NCI-H2107 (cell line): ENCODE measurements around the gene ZNF546.
"Not testable (repeated sequence)": the region's sequence is repeated elsewhere in the genome, so short reads cannot be mapped to it uniquely, and the experiment has no call there.

ENCODE experiments used
- DNase-seq: peaks from one replicate; lab custom pipeline; 2025; lab: John Stamatoyannopoulos, UW

ZNF546 gene

GRCh38 chr19:39986643-39987042 lies 10.2 kb upstream of the ZNF546 start:
- no peak for DNase-seq

- DNase-seq = no peak
Measured at GRCh38 chr19:39987167-39987566, 9.7 kb upstream of the ZNF546 start.

DNA sequence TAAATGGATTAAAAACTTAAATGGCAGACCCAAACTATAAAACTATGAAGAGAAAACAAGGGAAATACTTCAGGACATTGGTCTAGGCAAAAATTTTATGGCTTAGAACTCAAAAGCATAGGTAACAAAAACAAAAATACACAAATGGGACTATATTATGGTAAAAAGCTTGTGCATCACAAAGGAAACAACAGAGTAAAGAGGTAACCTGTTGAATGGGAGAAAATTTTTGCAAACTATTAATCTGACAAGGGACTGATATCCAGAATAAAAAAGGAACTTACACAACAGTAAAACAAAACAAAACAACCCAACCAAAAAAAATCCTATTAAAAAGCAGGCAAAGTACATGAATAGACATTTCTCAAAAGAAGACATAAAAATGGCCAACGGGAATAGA lies 9.3 kb upstream of the ZNF546 start:
- DNase-seq = no peak

DNA sequence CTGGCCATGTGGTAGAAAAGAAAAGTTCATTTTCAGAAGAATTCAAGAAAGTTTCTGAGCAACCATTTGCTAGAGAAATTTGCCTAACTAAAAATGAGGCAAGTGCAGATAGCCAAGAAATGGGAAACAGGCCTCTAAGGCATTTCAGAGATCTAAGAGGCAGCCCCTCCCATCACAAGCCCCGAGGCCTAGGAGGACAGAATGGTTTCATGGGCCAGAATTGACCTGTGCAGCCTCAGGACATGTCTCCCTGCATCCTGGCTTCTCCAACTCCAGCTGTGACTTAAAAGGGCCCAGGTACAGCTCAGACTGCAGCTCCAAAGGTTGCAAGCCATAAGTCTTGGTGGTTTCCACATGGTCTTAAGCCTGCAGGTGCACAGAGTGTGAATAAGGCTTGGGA lies 3.3 kb upstream of the ZNF546 start:
- DNase-seq = no peak

- DNase-seq = no peak
Measured at GRCh38 chr19:39994361-39994760, 2.5 kb upstream of the ZNF546 start.

DNA sequence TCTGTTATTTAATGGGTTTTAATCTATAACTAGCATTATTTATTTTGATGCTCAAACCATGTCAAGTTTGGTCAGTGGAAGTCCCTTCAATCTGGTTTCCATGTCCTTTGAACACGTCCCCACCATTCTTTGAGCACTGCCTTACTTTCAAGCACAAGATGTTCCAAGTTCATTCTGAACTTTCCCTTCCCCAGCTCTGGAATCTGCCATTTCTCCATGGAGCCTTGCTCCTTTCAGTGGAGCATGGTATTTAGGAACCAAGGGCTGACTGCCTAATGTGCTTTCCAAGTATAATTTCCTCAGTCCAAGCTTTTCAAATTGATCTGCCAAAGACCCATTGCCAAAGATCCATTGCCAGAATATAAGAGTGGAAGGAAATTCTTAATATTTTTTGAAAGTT lies 1.1 kb upstream of the ZNF546 start:
- no peak for DNase-seq

GRCh38 chr19:39996218-39996810 lies 546 bp upstream of the ZNF546 start:
- no peak for DNase-seq

- DNase-seq = no peak
Measured at GRCh38 chr19:39997638-39998216, 867 bp downstream of the ZNF546 start.

DNA sequence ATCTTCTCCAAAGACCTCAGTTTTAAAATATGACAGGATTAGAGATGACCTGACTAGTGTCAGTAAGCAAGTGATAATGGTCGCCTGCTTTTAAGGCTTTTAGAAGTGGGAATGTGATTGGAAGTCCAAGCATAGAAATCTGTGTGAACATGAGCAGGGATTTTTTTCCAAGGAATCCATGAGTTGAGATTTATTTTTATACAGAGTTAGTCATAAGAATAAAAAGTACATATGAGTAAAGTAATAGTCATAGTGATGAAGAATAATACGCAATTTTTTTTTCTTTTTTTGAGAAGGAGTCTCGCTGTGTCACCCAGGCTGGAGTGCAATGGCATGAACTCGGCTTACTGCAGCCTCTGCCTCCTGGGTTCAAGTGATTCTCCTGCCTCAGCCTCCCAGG lies 1.6 kb downstream of the ZNF546 start:
- DNase-seq = no peak

- DNase-seq = no peak
Measured at GRCh38 chr19:40005691-40006272, 8.9 kb downstream of the ZNF546 start.

GRCh38 chr19:40006273-40006691 lies 9.4 kb downstream of the ZNF546 start:
- no peak for DNase-seq

GRCh38 chr19:40009674-40010073 lies 12.8 kb downstream of the ZNF546 start:
- DNase-seq = no peak

DNA sequence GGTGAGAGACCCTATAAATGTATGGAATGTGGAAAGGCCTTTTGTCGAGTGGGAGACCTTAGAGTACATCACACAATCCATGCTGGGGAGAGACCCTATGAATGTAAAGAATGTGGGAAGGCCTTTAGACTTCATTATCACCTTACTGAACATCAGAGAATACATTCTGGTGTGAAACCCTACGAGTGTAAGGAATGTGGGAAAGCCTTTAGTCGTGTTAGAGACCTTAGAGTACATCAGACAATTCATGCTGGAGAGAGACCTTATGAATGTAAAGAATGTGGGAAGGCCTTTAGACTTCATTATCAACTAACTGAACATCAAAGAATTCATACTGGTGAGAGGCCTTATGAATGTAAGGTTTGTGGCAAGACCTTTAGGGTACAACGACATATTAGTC lies 17.1 kb downstream of the ZNF546 start:
- DNase-seq = no peak

- no peak for DNase-seq
Measured at GRCh38 chr19:40023969-40024368, 27.1 kb downstream of the ZNF546 start.

- no peak for DNase-seq
Measured at GRCh38 chr19:40025938-40026596, 29.2 kb downstream of the ZNF546 start.

DNA sequence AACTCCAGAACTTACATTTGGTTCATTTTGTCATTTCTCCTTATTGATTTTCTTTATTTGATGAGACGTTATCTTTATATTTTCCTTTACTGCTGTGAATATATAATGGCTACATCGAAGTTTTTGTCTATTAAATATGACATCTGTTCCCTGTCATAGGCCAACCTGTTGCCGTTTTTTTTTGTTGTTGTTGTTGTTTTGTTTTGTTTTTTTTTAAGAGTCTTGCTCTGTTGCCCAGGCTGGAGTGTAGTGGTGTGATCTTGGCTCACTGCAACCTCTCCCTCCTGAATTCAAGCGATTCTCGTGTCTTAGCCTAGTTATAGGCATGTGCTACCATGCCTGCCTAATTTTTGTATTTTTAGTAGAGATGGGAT lies 29.7 kb downstream of the ZNF546 start:
- no peak for DNase-seq

GRCh38 chr19:40033989-40034560 lies 37.2 kb downstream of the ZNF546 start:
- DNase-seq = no peak

DNA sequence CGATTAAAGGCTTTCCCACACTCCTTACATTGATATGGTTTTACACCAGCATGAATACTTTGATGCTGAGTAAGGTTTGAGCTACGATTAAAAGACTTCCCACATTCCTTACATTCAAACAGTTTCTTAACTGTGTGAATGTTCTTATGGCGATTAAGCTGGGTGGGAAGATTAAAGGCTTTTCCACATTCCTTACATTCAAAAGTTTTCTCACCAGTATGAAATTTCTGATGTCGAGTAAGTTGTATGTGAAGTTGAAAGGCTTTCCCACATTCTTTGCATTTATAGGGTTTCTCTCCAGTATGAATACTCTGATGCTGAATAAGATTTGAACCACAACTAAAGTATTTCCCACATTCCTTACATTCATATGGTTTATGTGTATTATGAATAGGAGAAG lies 39.1 kb downstream of the ZNF546 start:
- DNase-seq = no peak

DNA sequence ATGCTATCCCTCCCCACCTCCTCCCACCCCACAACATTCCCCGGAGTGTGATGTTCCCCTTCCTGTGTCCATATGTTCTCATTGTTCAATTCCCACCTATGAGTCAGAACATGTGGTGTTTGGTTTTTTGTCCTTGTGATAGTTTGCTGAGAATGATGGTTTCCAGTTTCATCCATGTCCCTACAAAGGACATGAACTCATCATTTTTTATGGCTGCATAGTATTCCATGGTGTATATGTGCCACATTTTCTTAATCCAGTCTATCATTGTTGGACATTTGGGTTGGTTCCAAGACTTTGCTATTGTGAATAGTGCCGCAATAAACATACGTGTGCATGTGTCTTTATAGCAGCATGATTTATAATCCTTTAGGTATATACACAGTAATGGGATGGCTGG lies 41.2 kb downstream of the ZNF546 start:
- not testable (repeated sequence) for DNase-seq

DNA sequence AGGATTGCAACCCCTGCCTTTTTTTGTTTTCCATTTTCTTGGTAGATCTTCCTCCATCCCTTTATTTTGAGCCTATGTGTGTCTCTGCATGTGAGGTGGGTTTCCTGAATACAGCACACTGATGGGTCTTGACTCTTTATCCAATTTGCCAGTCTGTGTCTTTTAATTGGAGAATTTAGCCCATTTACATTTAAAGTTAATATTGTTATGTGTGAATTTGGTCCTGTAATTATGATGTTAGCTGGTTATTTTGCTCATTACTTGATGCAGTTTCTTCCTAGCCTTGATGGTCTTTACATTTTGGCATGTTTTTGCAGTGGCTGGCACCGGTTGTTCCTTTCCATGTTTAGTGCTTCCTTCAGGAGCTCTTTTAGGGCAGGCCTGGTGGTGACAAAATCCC lies 44.9 kb downstream of the ZNF546 start:
- DNase-seq = not testable (repeated sequence)

DNA sequence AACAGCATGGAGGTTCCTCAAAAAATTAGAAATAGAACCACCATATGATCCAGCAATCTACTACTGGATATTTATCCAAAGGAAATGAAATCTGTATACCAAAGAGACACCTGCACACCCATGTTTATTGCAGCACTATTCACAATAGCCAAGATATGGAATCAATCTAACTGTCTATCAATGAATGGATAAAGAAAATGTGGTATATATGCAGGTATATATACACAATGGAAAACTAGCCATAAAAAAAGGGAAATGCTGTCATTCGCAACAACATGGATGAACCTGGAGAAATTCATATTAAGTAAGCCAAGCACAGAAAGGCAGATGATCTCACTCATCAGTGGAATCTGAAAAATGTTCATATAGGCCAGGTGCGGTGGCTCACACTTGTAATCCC lies 56.6 kb downstream of the ZNF546 start:
- no peak for DNase-seq

GRCh38 chr19:40054632-40055031 lies 57.8 kb downstream of the ZNF546 start:
- no peak for DNase-seq

DNA sequence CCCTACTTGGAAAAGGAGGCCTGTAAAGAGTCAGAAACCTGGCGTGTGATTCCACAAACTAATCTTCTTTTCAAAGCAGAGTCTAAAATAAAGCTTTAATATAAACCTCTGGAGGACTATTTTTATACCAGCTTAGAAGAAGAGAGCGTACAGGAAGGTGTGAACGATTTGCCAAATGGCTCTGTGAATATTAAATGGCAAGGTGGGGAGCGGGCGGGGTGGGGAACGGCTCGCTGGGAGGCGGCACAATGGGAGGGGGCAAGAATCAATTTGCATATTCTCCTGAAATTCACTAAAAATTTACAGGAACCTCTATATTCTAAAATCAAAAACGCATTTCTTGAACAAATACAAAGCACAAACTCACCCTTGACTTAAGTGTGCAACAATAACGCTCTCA lies 58.2 kb downstream of the ZNF546 start:
- no peak for DNase-seq
